K562 (cell line): Measurements from ENCODE around the gene DUOX2. TPM values are rescaled to one million over a fixed set of nuclear protein-coding genes. Genes with fewer than 3 reads are reported as not detected.

Source experiments
- ATAC-seq: fragments of 200-7000 bp; cut with Tn5 transposase; 3 replicates; pipeline ENCODE4 v1.9.1; 2020; ENCODE audit warnings: moderate library complexity
- BruUV-seq: library from RNA; stranded (reverse); fragments of 400-500 nt; replicated peaks from 2 replicates; lab custom pipeline; 2021; lab: Mats Ljungman, UMichigan
- CTCF ChIA-PET: fragments of 300-600 bp; formaldehyde crosslinking; extraction: SDS; loops from one replicate; lab custom pipeline; 2021; ENCODE audit warnings: low intra/inter-chr PET ratio; lab: Yijun Ruan, JAX
- POLR2A ChIA-PET: fragments of 300-600, 350-650 bp; sonication (Branson Sonifier 250); formaldehyde crosslinking; extraction: SDS; loops from one replicate; lab custom pipeline; 2021; ENCODE audit warnings: antibody characterized with exemption, inconsistent platforms; lab: Yijun Ruan, JAX
- DNase-seq, 4 experiments: peaks; one replicate each; pipeline versions ENCODE4 v3.0.0 to v3.0.0-alpha.2; 2011 to 2018; ENCODE audit warnings: low spot score in 3 of 4, mixed read lengths in 3 of 4; ENCODE audit errors: extremely low read depth in 1 of 4
- FAIRE-seq: peaks from 2 replicates; lab custom pipeline; 2011; peaks lifted over from hg19 to GRCh38; lab: Jason Lieb, UNC
- H2AFZ ChIP-seq: 2 replicates; pipeline ENCODE4 v1.6.0; 2011; ENCODE audit warnings: low read depth, low read length, control low read depth, inconsistent platforms
- H3K27ac ChIP-seq: fragments of 200-600 bp; 3 replicates; pipeline ENCODE4 v1.8.0; 2011; ENCODE audit warnings: low read depth, mild to moderate bottlenecking, control low read depth, inconsistent platforms, low read length, moderate library complexity, mixed read lengths; ENCODE audit errors: extremely low read depth
- H3K27me3 ChIP-seq, 2 experiments: fragments of 300-600 bp in 1 of 2; 2 replicates in 1 of 2; 3 replicates in 1 of 2; pipeline versions ENCODE4 v1.6.0 to v1.8.0; 2011; ENCODE audit warnings: inconsistent platforms in 2 of 2, low read length in 2 of 2, mild to moderate bottlenecking in 1 of 2, mixed read lengths in 1 of 2, moderate library complexity in 1 of 2; ENCODE audit not compliant: control insufficient read depth in 2 of 2, insufficient read depth in 2 of 2
- H3K36me3 ChIP-seq: fragments of 300-600 bp; 3 replicates; pipeline ENCODE4 v1.8.0; 2011; ENCODE audit warnings: mild to moderate bottlenecking, low read length, inconsistent platforms; ENCODE audit not compliant: control insufficient read depth, insufficient read depth
- H3K4me1 ChIP-seq, 2 experiments: fragments of 200-600 bp in 1 of 2; replicated peaks in 1 of 2; 2 replicates in 1 of 2; 3 replicates in 1 of 2; pipeline versions ENCODE4 v1.5.1 to v1.8.0; 2011; ENCODE audit warnings: inconsistent platforms in 2 of 2, low read length in 2 of 2, mild to moderate bottlenecking in 1 of 2, mixed read lengths in 1 of 2, moderate library complexity in 1 of 2; ENCODE audit not compliant: control insufficient read depth in 2 of 2, insufficient read depth in 2 of 2
- H3K4me2 ChIP-seq: 2 replicates; pipeline ENCODE4 v1.6.1; 2011; ENCODE audit warnings: low read length, control low read depth, inconsistent platforms, mixed read lengths; ENCODE audit not compliant: insufficient read depth
- H3K4me3 ChIP-seq: fragments of 200-600 bp; sonication (generic), shearing (Covaris generic); 2 replicates; pipeline ENCODE4 v1.5.1; 2016; ENCODE audit warnings: control low read depth, inconsistent platforms
- H3K79me2 ChIP-seq: fragments of 200-600 bp; 3 replicates; pipeline ENCODE4 v1.8.0; 2011; ENCODE audit warnings: low read length, inconsistent platforms; ENCODE audit not compliant: control insufficient read depth, insufficient read depth
- H3K9ac ChIP-seq, 2 experiments: 2 replicates each; pipeline versions ENCODE4 v1.6.0 to v1.6.1; 2011; ENCODE audit warnings: low read depth in 2 of 2, low read length in 2 of 2, control low read depth in 1 of 2, inconsistent platforms in 1 of 2, mild to moderate bottlenecking in 1 of 2, mixed read lengths in 1 of 2; ENCODE audit not compliant: insufficient read depth in 1 of 2
- H3K9me1 ChIP-seq: one replicate; pipeline ENCODE4 v1.6.0; 2011; ENCODE audit warnings: inconsistent platforms, mild to moderate bottlenecking, low read length, moderate library complexity; ENCODE audit not compliant: control insufficient read depth, insufficient read depth
- H3K9me3 ChIP-seq: replicated peaks from 2 replicates; pipeline ENCODE4 v1.5.1; 2011; ENCODE audit warnings: low read depth, low read length, inconsistent platforms; ENCODE audit not compliant: control insufficient read depth, insufficient read depth
- H4K20me1 ChIP-seq: replicated peaks from 2 replicates; pipeline ENCODE4 v1.6.1; 2011; ENCODE audit warnings: low read length, inconsistent platforms, mixed read lengths; ENCODE audit not compliant: control insufficient read depth, insufficient read depth
- ARID3A ChIP-seq: IDR thresholded peaks from 2 replicates; pipeline ENCODE4 v1.6.1; 2012; ENCODE audit warnings: low read depth, low read length, improper control_type of control experiment, borderline replicate concordance
- DMBX1 ChIP-seq: fragments of 250-450 bp; sonication (Bioruptor Pico); IDR thresholded peaks from 2 replicates; pipeline ENCODE4 v1.8.0; 2022; ENCODE audit warnings: inconsistent platforms, mild to moderate bottlenecking, moderate library complexity, borderline replicate concordance
- E2F3 ChIP-seq: fragments of 250-450 bp; sonication (Bioruptor Pico); IDR thresholded peaks from 2 replicates; pipeline ENCODE4 v1.4.0; 2020; ENCODE audit warnings: mild to moderate bottlenecking
- NUFIP1 ChIP-seq: fragments of 450-650 bp; IDR thresholded peaks from 2 replicates; pipeline ENCODE4 v1.6.1; 2018; ENCODE audit not compliant: partially characterized antibody
- REST ChIP-seq, 2 experiments: fragments of 450-650 bp; formaldehyde crosslinking in 1 of 2; IDR thresholded peaks; 2 replicates each; pipeline versions ENCODE4 v1.4.0 to v1.6.1; 2014 to 2020; ENCODE audit warnings: mild to moderate bottlenecking in 2 of 2, borderline replicate concordance in 1 of 2, low read depth in 1 of 2
- ZFP91 ChIP-seq: sonication (generic); formaldehyde crosslinking; IDR thresholded peaks from 2 replicates; pipeline ENCODE4 v1.8.0; 2022; ENCODE audit warnings: mild to moderate bottlenecking, missing genetic modification reagents
- ZNF395 ChIP-seq: fragments of 200-800 bp; sonication (Bioruptor generic); IDR thresholded peaks from 2 replicates; pipeline ENCODE4 v1.6.1; 2017; ENCODE audit warnings: missing genetic modification characterization, missing compliant biosample characterization
- WGBS: fragments of 100-300 bp; shearing (Covaris generic); methylation state at CpG from one replicate; pipeline ENCODE4 v1.1.6; 2016; ENCODE audit warnings: low coverage, mixed read lengths; ENCODE audit not compliant: insufficient coverage; ENCODE audit errors: missing lambda C conversion rate; 5-methylcytosine and 5-hydroxymethylcytosine counted together
- in situ Hi-C: fragments of 300-500 bp; cut with MboI; formaldehyde crosslinking; loops from 4 replicates; pipeline ENCODE4 v1.15.0; 2018; ENCODE audit warnings: inconsistent platforms, mixed read lengths
- intact Hi-C: fragments of 100-400 bp; cut with micrococcal nuclease; formaldehyde crosslinking; loops from 2 replicates; pipeline ENCODE4 v1.14.2; 2022
- polyA plus RNA-seq, 8 experiments: library from polyadenylated mRNA; depleted of rRNA in 4 of 8; stranded (reverse) in 5 of 8; unstranded in 3 of 8; fragments of >200 nt; fragmentation: Nextera tagmentation in 2 of 8; fragmentation: Illumina TruSeq in 1 of 8; extraction: Ambion mirVana in 2 of 8; extraction: Trizol in 1 of 8; gene quantifications; 2 replicates each; pipeline versions ENCODE4 v1.2.1 to v1.2.3, GENCODE V29; 2011 to 2014; ENCODE audit warnings: inconsistent platforms in 1 of 8, missing spikeins in 1 of 8
- total RNA-seq, 7 experiments: library from RNA; depleted of rRNA in 6 of 7; stranded (reverse); fragments of >200 nt in 6 of 7; fragmentation: Illumina TruSeq in 2 of 7; extraction: Trizol in 2 of 7; gene quantifications; 2 replicates each; pipeline versions ENCODE4 v1.2.1 to v1.2.3, GENCODE V29; 2011 to 2021; ENCODE audit warnings: low replicate concordance in 1 of 7

The DUOX2 gene
- total and polyA plus RNA-seq, 9 of the 15 experiments (the other 6 are each of a cell fraction or from before 2014, with no cell fraction given): 0.01 to 0.03 (median 0.02) TPM; not detected in 6

GRCh38 chr15:45126535-45127158, 12.7 kb upstream of the DUOX2 start:
- H3K36me3 ChIP-seq: no peaks in the 10 kb centered on the region
- no peaks in the 10 kb centered on the region for H3K9me3 ChIP-seq
- H4K20me1 ChIP-seq: no peaks in the 10 kb centered on the region
- DNase-seq: peak; percentile 39 to 68 (median 56)
- no TSS peak for BruUV-seq
- FAIRE-seq: peak; percentile 64
- intact Hi-C loops: no loop called here
- H3K27ac ChIP-seq: no peak overlapping the region
- POLR2A ChIA-PET: no interaction called here
- 0% methylated on average over 2 of the region's 2 CpGs for WGBS
- no peak overlapping the region for H3K4me3 ChIP-seq
- H3K4me2 ChIP-seq: no peak overlapping the region
- no peak overlapping the region for H3K9ac ChIP-seq
- peak; percentile 76 for ATAC-seq
- peaks cover 0 to 14% of the 10 kb centered on the region in 2 experiments; a peak in 2 of 5 replicates for H3K4me1 ChIP-seq
- no peak overlapping the region for H2AFZ ChIP-seq
- in situ Hi-C loops: no loop called here
- no peaks in the 10 kb centered on the region for H3K79me2 ChIP-seq
- peaks cover 23 to 45% of the 10 kb centered on the region in 2 experiments for H3K27me3 ChIP-seq
- CTCF ChIA-PET: interaction anchor here (0.5 to 1.1 kb wide), 3 partner anchors 330 to 396 kb away, joined by 3 to 7 read pairs (median 3); partner anchors contain the start of gene SLC30A4
- H3K9me1 ChIP-seq: no peaks in the 10 kb centered on the region
- TF ChIP-seq DMBX1 (no peak), ZFP91 (CRISPR knock-in tag) (no peak), NUFIP1 (no peak), REST (IDR thresholded peaks at IDR 0.05; ENCODE audit: borderline replicate concordance) (peak; percentile 44; the same call in 1 of the 2 replicates), REST (CRISPR knock-in tag; IDR thresholded peaks at IDR 0.05; ENCODE audit: low read depth) (no peak), ARID3A (peak; percentile 87; the same call in 1 of the 2 replicates), E2F3 (CRISPR knock-in tag) (no peak), ZNF395 (no peak)
